Measurements from ENCODE around the gene APOA1. TPM values are rescaled to one million over a fixed set of nuclear protein-coding genes. Genes with fewer than 3 reads are reported as not detected.
"Not testable (repeated sequence)": the region's sequence is repeated elsewhere in the genome, so short reads cannot be mapped to it uniquely, and the experiment has no call there.

Gene APOA1
- total RNA-seq, 8 experiments from 2014 or later: 0.29 to 1.9 (median 0.42) TPM; not detected in 2

DNA sequence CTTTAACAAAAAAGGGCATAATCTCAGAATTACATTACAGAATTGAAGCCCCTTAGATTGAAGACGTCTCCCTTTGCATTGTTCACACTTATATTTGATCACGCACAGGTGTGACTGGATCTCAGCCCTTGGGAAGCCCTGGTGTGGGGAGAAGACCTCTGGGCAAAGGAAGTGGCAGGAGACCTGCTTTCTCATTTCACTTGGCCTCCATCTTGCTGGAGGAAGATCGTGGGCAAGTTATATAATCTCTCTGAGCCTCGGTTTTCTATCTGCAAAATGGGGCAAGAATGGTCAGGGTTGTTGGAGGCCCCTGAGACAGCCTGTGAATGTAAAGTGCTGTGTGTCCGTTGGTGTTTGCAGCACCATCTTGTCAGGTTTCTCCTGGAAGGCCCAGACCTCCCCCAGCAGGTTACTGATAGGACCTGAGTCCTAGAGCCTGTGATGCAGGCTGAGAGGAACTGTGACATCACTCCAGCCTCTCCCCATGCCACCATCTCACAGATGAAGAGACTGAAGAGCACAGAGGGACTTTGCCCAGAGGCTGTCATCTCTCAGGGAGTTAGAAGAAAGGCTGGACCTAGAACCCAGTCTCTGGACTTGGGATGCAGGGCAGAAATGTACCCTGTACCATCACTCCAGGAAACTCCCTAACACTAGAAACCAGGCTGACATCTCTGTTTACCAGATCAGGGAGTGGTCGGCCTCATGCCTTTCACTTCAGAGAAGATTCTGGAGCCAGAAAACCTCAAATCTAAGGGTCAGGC is 1.1 kb upstream of the APOA1 start:
- 56 to 100% (median 91%) methylated on average over 1 to 3 of the region's 6 CpGs; no CpG with 5 or more reads in 2 of the 10 experiments for WGBS, 10 experiments
- Histone ChIP-seq H3K4me1 (replicated peaks in 1 of 2) (peaks cover 3 to 11% of the 10 kb centered on the region in 2 donors), H3K4me3 (no peak overlapping the region), H3K27ac (no peak overlapping the region)
- in situ Hi-C loops (cut with MboI; ENCODE audit: low pct_unique_long_range_greater_than_20kb in 2 of 9, low sequenced_read_pairs in 9 of 9, unreplicated experiment in 9 of 9): no loop called here
- ATAC-seq (replicated peaks in 6 of 8): no peak

DNA sequence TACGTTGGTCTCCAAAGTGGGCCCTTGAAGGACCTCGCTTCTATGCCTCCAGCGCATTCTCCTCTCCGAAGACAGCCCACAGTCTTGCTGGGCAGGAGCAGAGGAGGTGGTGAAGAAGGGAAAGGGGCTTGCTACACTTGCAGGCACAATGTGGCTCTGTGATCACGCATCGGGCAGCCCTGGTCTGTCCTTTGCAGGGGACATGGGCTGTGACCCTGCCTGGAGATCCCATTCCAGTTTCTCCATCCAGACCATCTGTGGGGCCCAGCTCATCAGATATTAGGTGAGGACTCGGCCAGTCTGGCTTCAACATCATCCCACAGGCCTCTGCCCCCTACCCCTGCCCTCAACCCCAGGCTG is 810 bp downstream of the APOA1 start:
- in situ Hi-C loops (cut with MboI; ENCODE audit: low pct_unique_long_range_greater_than_20kb in 2 of 9, low sequenced_read_pairs in 9 of 9, unreplicated experiment in 9 of 9): no loop called here
- Histone ChIP-seq H3K4me1 (replicated peaks in 1 of 2) (peaks cover 3 to 11% of the 10 kb centered on the region in 2 donors), H3K4me3 (no peak overlapping the region), H3K27ac (no peak overlapping the region)
- 60 to 100% (median 80%) methylated on average over 1 to 2 of the region's 7 CpGs; no CpG with 5 or more reads in 6 of the 10 experiments for WGBS, 10 experiments
- no peak for ATAC-seq (replicated peaks in 6 of 8)

DNA sequence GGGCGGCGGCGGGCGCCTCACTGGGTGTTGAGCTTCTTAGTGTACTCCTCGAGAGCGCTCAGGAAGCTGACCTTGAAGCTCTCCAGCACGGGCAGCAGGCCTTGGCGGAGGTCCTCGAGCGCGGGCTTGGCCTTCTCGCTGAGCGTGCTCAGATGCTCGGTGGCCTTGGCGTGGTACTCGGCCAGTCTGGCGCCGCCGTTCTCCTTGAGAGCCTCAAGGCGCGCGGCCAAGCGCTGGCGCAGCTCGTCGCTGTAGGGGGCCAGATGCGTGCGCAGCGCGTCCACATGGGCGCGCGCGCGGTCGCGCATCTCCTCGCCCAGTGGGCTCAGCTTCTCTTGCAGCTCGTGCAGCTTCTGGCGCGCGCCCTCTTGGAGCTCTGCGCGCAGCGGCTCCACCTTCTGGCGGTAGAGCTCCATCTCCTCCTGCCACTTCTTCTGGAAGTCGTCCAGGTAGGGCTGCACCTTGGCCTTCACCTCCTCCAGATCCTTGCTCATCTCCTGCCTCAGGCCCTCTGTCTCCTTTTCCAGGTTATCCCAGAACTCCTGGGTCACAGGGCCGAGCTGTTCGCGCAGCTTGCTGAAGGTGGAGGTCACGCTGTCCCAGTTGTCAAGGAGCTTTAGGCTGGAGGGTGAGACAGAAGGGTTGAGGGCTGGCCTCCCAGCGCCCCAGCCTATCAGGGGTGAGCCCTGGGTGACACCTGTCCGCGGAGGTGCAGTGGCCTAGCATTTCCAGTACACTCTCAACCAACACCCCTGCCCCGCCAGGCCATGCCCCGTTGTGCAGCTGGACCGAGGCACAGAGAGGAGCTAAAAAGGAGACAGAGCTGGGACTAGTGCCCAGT is 1.4 kb downstream of the APOA1 start:
- H3K4me1 ChIP-seq (replicated peaks in 1 of 2): peaks cover 3 to 11% of the 10 kb centered on the region in 2 donors
- peak; percentile 90 to 97 (median 94) for ATAC-seq (replicated peaks in 6 of 8)
- peak overlapping the region; percentile 1 to 10 for H3K27ac ChIP-seq
- 40 to 100% (median 78%) methylated on average over 2 to 25 of the region's 57 CpGs; no CpG with 5 or more reads in 4 of the 10 experiments for WGBS, 10 experiments
- in situ Hi-C loops (cut with MboI; ENCODE audit: low pct_unique_long_range_greater_than_20kb in 2 of 9, low sequenced_read_pairs in 9 of 9, unreplicated experiment in 9 of 9): no loop called here
- H3K4me3 ChIP-seq: peak overlapping the region; percentile 7 to 33 (median 16)

- peak in 4 of 8 experiments; percentile 5 to 13 (median 8) for ATAC-seq (replicated peaks in 6 of 8)
Observed at GRCh38 chr11:116835042-116835772, 2.2 kb downstream of the APOA1 start.

DNA sequence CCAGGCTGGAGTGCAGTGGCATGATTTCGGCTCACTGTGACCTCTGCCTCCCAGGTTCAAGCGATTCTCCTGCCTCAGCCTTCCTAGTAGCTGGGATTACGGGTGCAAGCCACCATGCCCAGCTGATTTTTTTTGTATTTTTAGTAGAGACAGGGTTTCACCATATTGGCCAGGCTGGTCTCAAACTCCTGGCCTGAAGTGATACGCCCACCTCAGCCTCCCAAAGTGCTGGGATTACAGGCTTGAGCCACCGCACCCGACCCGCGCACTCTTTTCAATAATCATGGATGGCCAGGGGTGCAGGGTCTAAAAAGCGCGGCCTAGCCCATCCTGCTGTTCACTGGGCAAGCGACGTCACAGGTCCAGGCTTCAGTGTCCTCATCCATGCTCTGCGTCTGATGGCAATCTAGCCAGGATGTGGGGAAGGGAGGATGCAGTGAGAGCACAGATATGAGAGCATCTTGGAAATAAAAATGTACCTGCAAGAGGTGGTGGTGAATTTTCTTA is 2.8 kb downstream of the APOA1 start:
- H3K4me3 ChIP-seq; H3K27ac ChIP-seq; in situ Hi-C loops (cut with MboI; ENCODE audit: low pct_unique_long_range_greater_than_20kb in 2 of 9, low sequenced_read_pairs in 9 of 9, unreplicated experiment in 9 of 9); ATAC-seq (replicated peaks in 6 of 8): not testable (repeated sequence)
- WGBS, 10 experiments: 74 to 100% (median 91%) methylated on average over 1 to 11 of the region's 13 CpGs; no CpG with 5 or more reads in 4 of the 10 experiments
- H3K4me1 ChIP-seq (replicated peaks in 1 of 2): peaks cover 3 to 13% of the 10 kb centered on the region in 2 donors

More at GRCh38 chr11:116835042-116835772, 2.2 kb downstream of the APOA1 start:
- peak overlapping the region; percentile 1 to 10 for H3K27ac ChIP-seq
- H3K4me1 ChIP-seq (replicated peaks in 1 of 2): peaks cover 3 to 11% of the 10 kb centered on the region in 2 donors
- WGBS, 10 experiments: 21 to 100% (median 80%) methylated on average over 1 to 4 of the region's 28 CpGs; no CpG with 5 or more reads in 4 of the 10 experiments
- in situ Hi-C loops (cut with MboI; ENCODE audit: low pct_unique_long_range_greater_than_20kb in 2 of 9, low sequenced_read_pairs in 9 of 9, unreplicated experiment in 9 of 9): no loop called here
- H3K4me3 ChIP-seq: peak overlapping the region in 4 of 5 donors; percentile 11 to 33 (median 17)

DNA sequence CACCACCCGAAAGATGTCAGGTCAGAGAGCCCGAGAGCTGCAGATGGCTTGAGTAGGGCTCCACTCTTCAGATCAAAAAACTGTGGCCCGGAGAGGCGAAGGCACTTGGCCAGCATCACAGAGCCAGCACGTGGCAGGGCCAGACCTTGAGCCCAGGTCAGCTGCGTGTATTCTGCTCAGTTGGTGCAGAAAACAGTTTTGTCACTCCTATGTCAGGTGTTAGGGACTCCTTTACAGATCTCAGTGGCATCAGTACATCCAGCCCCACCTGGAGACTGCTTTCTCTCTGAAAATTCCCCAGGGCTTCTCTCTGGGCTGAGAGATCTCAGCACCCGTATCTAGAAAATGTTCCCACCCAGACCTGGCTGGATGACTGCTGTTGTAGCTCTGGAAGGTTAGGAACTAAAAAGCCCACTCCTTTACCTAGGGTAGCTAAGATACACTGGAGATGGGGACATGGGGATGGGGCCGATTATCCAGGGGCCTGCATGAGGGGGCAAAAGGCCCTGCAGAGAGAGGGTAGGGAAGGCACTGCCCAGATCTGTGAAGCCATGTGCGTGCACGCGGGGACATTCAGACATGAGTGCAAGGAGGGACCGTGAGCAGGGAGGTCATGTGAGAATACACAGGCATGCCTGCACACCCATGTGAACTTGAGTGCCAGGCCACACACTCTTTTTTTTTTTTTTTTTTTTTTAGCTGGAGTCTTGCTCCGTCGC is 3.4 kb downstream of the APOA1 start:
- Histone ChIP-seq H3K27ac (no peak overlapping the region), H3K4me1 (replicated peaks in 1 of 2) (peaks cover 3 to 17% of the 10 kb centered on the region in 2 donors), H3K4me3 (no peak overlapping the region)
- 83 to 100% (median 91%) methylated on average over 1 to 9 of the region's 14 CpGs; no CpG with 5 or more reads in 4 of the 10 experiments for WGBS, 10 experiments
- ATAC-seq (replicated peaks in 6 of 8): no peak
- in situ Hi-C loops (cut with MboI; ENCODE audit: low pct_unique_long_range_greater_than_20kb in 2 of 9, low sequenced_read_pairs in 9 of 9, unreplicated experiment in 9 of 9): no loop called here

DNA sequence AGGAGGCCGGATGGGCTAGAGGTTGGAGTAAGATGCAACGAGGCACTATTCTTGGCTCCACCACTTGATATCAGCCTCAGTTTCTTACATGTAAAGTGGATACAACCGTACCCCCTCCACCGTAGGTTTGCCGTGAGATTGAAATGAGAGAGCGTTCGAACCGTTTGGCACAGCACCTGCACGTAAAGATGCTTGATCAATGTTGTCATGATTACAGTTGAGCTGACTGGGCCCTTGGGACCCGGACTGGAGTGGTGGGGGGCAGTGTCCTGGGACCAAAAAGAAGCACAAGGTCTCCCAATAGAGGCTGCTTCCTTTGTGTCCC is 4.0 kb downstream of the APOA1 start:
- ATAC-seq (replicated peaks in 6 of 8): no peak
- Histone ChIP-seq H3K4me3 (no peak overlapping the region), H3K4me1 (replicated peaks in 1 of 2) (peaks cover 3 to 19% of the 10 kb centered on the region in 2 donors), H3K27ac (no peak overlapping the region)
- in situ Hi-C loops (cut with MboI; ENCODE audit: low pct_unique_long_range_greater_than_20kb in 2 of 9, low sequenced_read_pairs in 9 of 9, unreplicated experiment in 9 of 9): no loop called here
- 0 to 100% (median 83%) methylated on average over 1 to 9 of the region's 10 CpGs; no CpG with 5 or more reads in 2 of the 10 experiments for WGBS, 10 experiments

DNA sequence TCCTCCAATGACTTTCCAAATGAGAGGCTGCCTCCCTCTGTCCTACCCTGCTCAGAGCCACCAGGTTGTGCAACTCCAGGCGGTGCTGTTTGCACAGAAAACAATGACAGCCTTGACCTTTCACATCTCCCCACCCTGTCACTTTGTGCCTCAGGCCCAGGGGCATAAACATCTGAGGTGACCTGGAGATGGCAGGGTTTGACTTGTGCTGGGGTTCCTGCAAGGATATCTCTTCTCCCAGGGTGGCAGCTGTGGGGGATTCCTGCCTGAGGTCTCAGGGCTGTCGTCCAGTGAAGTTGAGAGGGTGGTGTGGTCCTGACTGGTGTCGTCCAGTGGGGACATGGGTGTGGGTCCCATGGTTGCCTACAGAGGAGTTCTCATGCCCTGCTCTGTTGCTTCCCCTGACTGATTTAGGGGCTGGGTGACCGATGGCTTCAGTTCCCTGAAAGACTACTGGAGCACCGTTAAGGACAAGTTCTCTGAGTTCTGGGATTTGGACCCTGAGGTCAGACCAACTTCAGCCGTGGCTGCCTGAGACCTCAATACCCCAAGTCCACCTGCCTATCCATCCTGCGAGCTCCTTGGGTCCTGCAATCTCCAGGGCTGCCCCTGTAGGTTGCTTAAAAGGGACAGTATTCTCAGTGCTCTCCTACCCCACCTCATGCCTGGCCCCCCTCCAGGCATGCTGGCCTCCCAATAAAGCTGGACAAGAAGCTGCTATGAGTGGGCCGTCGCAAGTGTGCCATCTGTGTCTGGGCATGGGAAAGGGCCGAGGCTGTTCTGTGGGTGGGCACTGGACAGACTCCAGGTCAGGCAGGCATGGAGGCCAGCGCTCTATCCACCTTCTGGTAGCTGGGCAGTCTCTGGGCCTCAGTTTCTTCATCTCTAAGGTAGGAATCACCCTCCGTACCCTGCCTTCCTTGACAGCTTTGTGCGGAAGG is 4.8 kb downstream of the APOA1 start:
- in situ Hi-C loops (cut with MboI; ENCODE audit: low pct_unique_long_range_greater_than_20kb in 2 of 9, low sequenced_read_pairs in 9 of 9, unreplicated experiment in 9 of 9): no loop called here
- H3K4me3 ChIP-seq: no peak overlapping the region
- no peak for ATAC-seq (replicated peaks in 6 of 8)
- WGBS, 10 experiments: 75 to 90% (median 89%) methylated on average over 3 to 8 of the region's 13 CpGs; no CpG with 5 or more reads in 5 of the 10 experiments
- no peak overlapping the region for H3K27ac ChIP-seq
- peaks cover 3 to 16% of the 10 kb centered on the region in 2 donors for H3K4me1 ChIP-seq (replicated peaks in 1 of 2)

DNA sequence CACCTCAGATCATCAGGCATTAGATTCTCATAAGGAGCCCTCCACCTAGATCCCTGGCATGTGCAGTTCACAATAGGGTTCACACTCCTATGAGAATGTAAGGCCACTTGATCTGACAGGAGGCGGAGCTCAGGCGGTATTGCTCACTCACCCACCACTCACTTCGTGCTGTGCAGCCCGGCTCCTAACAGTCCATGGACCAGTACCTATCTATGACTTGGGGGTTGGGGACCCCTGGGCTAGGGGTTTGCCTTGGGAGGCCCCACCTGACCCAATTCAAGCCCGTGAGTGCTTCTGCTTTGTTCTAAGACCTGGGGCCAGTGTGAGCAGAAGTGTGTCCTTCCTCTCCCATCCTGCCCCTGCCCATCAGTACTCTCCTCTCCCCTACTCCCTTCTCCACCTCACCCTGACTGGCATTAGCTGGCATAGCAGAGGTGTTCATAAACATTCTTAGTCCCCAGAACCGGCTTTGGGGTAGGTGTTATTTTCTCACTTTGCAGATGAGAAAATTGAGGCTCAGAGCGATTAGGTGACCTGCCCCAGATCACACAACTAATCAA is 5.6 kb downstream of the APOA1 start:
- Histone ChIP-seq H3K4me1 (replicated peaks in 1 of 2) (peaks cover 3 to 19% of the 10 kb centered on the region in 2 donors), H3K27ac (no peak overlapping the region), H3K4me3 (no peak overlapping the region)
- WGBS, 10 experiments: 50 to 100% (median 84%) methylated on average over 1 to 3 of the region's 7 CpGs; no CpG with 5 or more reads in 6 of the 10 experiments
- in situ Hi-C loops (cut with MboI; ENCODE audit: low pct_unique_long_range_greater_than_20kb in 2 of 9, low sequenced_read_pairs in 9 of 9, unreplicated experiment in 9 of 9): no loop called here
- ATAC-seq (replicated peaks in 6 of 8): no peak

DNA sequence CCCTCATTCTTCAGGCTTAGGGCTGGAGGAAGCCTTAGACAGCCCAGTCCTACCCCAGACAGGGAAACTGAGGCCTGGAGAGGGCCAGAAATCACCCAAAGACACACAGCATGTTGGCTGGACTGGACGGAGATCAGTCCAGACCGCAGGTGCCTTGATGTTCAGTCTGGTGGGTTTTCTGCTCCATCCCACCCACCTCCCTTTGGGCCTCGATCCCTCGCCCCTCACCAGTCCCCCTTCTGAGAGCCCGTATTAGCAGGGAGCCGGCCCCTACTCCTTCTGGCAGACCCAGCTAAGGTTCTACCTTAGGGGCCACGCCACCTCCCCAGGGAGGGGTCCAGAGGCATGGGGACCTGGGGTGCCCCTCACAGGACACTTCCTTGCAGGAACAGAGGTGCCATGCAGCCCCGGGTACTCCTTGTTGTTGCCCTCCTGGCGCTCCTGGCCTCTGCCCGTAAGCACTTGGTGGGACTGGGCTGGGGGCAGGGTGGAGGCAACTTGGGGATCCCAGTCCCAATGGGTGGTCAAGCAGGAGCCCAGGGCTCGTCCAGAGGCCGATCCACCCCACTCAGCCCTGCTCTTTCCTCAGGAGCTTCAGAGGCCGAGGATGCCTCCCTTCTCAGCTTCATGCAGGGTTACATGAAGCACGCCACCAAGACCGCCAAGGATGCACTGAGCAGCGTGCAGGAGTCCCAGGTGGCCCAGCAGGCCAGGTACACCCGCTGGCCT is 7.1 kb downstream of the APOA1 start:
- ATAC-seq (replicated peaks in 6 of 8): no peak
- H3K4me3 ChIP-seq: no peak overlapping the region
- in situ Hi-C loops (cut with MboI; ENCODE audit: low pct_unique_long_range_greater_than_20kb in 2 of 9, low sequenced_read_pairs in 9 of 9, unreplicated experiment in 9 of 9): no loop called here
- peaks cover 2 to 21% of the 10 kb centered on the region in 2 donors for H3K4me1 ChIP-seq (replicated peaks in 1 of 2)
- 100% methylated on average over 1 of the region's 17 CpGs; no CpG with 5 or more reads in 9 of the 10 experiments for WGBS, 10 experiments
- H3K27ac ChIP-seq: no peak overlapping the region

All from motor neuron (in vitro differentiated cells).